HTR-8/SVneo (cell line): ENCODE results near the gene ZFYVE9.
"Not testable (repeated sequence)": the region's sequence is repeated elsewhere in the genome, so short reads cannot be mapped to it uniquely, and the experiment has no call there.

Experiments
- DNase-seq: peaks from one replicate; pipeline ENCODE4 v3.0.0; 2011; ENCODE audit warnings: low spot score, mixed read lengths; ENCODE audit not compliant: insufficient read length
- FAIRE-seq: peaks from 2 replicates; lab custom pipeline; 2011; peaks lifted over from hg19 to GRCh38; lab: Jason Lieb, UNC

ZFYVE9 gene

DNA sequence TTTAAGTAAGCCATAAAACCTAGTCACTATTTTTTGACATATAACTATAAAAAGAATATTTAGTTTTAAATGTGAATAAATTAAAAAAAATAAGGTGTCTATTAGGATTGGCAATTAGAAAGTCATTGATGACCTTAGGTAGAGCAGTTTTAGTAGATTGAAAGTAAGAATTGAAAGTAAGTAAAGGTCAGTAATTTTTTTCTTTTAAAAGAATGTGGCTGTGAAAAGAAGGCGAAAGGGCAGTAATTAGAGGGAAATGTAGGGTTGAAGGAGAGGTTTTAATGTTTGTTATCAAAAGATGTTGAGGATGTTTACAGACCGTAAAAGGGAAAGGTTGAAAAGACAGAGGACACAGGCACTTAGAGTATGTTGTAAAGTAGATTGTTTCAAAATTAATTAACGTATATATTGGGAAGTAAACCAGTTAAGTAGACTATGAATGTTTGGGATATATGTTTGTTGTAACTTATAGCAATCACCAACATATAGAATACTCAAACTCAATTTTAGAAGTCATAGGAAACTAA is 41.0 kb downstream of the ZFYVE9 start:
- no peak for DNase-seq
- FAIRE-seq = no peak

DNA sequence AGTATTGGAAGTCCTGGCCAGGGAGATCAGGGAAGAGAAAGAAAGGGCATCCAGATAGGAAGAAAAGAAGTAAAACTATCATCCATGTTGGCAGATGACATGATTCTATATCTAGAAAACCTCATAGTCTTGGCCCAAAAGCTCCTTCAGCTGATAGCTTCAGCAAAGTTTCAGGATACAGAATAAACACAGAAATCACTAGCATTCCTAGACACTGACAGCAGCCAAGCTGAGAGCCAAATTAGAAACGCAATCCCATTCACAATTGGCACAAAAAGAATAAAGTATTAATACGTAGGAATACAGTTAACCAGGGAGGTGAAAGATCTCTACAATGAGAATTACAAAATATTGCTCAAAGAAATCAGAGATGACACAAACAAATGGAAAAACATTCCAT is 44.6 kb downstream of the ZFYVE9 start:
- FAIRE-seq (no peak), DNase-seq (no peak)

DNA sequence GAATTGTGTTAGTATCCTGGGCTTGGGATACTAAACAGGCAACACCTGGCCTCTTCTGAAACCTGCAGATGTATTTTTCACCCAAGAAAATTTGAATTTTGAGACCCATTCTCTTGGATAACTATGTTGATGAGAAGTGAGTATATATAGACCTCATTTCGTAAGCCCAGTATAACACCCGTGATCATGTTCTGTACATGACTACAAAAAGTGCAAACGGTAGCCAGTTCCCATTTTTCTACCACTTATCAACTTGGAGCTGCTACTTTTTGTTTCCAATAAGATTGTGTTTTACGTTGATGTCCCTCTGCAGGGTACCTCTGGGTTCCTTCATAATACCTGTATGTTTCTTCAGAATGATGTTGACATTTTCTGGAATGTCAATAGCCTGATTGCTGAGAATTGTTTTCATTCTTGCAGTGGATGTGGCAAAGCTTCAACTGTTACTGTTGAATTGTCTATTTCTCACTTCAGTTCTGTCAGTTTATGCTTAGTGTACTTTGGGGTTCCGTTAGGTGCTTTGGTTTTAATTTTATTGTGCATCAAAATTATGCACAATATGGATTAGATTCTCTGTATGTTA is 48.1 kb downstream of the ZFYVE9 start:
- FAIRE-seq (no peak), DNase-seq (no peak)

DNA sequence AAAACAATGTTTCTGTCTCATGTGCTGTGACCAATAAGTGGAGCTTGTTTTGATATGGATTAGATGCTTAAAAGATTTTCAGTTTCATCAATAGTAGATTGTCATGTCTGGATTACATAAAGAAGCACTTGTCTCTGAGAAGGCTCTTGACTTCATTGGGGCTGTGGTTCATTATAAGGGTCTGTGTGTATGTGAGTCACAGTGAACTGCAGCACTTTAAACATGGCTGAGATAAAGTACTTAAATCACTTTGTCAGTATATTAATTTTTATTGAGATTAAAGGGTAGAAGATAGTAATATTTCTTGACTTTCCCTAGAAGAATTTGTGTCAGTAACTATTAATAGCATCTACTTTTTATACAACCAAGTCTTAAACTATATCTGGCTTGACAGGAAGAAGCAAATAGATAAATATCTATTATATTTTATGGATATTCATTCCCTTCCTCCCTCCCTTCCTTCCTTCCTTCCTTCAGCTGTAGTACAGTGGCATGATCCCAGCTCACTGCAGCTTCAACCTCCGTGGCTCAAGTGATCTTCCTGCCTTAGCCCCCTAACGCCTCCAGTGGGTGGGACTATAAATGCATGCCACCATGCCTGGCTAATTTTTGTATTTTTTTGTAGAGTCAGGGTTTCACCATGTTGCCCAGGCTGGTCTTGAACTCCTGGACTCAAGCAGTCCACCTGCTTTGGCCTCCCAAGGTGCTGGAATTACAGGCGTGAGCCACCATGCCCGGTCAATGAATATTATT is 48.8 kb downstream of the ZFYVE9 start:
- DNase-seq (no peak), FAIRE-seq (no peak)

DNA sequence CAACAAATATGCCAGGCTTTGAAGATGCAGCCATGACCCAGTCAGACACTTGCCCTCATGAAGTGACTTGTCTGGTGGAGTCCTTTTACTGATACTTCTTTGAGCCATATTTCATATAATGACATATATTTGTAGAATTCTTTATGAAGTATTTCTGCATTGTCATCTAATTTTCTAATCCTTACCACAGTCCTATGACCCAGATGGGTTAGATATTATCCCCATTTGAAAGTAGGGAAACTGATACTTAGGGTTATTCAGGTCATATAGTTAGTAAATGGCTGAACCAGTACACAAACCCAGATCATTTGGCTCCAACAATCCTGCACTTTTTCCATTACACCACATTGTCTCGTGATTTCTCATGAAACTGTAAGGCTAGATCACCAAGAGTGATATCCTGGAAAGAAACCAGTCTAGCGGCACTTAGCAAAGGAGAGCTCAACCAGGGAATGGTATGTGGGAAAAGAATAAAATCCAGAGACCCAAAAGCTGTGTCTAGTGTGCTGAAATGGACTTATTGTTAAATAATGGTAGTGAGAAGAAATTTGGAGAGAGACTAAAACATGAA is 49.6 kb downstream of the ZFYVE9 start:
- DNase-seq (no peak), FAIRE-seq (no peak)

DNA sequence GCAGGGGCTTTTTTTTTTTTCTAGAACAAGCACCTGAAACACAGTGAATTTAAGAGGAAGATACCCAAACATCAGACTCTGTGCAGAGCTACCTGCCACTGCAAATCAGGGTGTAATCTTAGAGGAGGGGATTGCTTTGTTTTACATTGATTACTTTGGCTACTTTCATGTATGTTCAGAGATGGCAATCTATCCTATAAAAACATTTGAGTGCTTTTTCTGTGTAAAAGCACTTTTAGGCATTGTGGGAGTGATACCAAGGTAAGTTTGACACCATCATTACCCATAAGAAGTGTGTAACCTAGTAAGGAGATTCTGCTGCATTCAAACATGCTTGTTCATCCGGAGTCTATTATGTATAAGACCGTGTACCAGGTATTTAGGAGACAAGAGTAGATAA is 50.1 kb downstream of the ZFYVE9 start:
- FAIRE-seq = no peak
- DNase-seq = no peak

DNA sequence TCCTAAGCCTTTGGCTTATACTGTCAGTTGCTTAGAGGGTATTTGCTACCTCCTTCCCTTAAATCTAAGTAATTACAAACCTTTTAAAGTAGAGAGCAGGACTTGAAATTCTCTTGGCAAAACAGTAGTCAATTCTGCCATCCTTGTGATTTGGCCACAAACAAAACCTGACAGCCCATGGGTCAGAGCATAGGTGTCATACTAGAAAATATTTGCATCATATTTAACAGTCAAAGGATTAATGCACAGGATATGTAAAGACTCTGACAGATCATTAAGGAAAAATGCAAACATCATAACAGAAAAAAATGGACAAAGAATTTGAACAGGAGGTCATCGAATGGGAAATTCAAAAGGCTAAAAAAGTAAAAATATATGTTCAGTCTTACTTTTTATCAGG is 50.5 kb downstream of the ZFYVE9 start:
- FAIRE-seq (no peak), DNase-seq (no peak)

DNA sequence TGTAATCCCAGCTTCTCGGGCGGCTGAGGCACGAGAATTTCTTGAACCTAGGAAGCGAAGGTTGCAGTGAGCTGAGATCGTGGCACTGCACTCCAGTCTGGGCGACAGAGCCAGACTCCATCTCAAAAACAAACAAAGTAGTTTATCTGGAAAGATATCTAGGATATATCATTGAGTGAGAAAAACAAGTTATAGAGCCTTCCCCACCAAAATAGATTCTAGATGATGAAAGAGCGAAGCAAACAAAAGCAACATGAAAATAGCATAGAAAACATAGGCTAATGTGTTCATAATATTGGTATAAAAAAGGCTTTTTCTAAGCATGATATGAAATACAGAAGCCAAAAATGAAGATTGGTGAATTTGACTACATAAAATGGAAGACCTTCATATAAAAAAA is 52.1 kb downstream of the ZFYVE9 start:
- DNase-seq (no peak), FAIRE-seq (no peak)

DNA sequence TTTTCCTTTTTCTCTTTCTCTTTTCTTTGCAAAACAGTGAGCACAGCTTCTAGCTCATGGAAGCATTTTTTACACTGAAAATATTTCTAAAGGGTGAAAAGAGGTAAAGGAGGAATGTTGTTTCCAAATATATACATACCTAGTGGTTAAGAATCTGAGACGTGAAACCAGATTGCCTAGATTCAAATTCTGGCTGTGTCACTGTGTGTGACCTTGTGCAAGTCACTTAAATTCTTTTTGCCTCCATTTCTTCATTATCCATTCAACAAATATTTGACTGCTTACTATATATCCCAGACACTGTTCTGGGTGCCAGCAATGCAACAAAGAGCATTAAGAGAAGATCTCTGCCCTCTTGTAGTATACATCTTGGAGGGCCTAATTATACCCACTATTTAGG is 53.3 kb downstream of the ZFYVE9 start:
- FAIRE-seq (no peak), DNase-seq (no peak)

DNA sequence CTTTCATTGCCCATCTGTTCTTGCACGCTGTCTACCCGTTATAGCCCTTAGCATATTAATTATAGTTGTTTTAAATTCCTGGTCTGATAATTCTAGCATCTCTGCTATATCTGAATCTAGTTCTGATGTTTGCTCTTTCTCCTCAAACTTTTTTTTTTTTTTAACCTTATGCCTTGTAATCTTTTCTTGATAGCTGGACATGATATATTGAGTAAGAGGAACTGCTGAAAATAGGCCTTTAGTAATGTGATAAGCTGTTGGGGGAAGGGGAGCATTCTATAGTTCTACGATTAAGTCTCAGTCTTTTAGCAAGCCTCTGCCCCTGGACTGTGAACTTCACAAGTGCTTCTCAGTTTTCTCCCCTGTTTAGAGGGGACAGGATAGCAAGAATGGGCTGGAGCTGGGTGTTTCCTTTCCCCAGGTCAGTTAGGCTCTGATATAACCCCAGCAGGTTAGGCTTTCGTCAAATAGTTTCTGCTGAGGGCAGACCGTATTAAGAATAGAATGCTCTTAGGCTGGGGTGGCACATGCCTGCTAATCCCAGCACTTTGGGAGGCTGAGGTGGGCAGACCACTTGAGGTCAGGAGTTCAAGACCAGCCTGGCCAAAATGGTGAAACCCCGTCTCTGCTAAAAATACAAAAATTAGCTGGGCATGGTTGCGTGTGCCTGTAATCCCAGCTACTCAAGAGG is 62.2 kb downstream of the ZFYVE9 start:
- DNase-seq = no peak
- FAIRE-seq = no peak

DNA sequence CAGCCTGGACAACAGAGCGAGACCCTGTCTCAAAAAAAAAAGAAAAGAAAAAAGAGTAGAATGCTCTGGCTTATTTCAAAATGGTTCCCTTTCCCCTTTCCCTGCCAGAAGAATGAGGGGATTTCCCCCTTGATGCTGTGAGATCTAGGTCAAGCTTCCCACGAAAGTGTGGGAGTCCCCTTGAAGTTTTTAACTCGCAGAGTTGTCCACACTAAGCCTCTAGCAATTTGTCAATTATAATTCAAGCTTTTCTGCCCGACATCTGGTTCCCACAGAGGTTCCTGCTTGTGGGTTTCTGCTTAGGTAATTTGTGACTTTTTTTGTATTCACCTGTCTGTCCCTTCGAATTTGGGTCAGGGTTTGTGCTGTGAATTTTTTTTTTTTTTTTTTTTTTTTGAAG is 62.8 kb downstream of the ZFYVE9 start:
- FAIRE-seq (no peak), DNase-seq (no peak)

DNA sequence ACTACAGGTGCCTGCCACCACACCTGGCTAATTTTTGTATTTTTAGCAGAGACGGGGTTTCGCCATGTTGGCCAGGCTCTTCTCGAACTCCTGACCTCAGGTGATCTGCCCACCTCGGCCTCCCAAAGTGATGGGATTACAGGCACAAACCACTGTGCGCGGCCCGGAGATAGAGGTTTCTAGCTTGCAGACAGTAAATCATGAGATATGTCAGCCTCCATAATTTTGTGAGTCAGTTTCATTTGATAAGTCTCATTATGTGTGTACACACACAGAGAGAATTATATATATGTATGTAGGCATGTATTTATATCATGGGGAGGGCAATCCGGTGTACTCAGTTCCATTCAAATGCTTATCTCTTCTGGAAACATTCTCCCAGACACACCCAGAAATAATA is 64.8 kb downstream of the ZFYVE9 start:
- not testable (repeated sequence) for DNase-seq, FAIRE-seq

DNA sequence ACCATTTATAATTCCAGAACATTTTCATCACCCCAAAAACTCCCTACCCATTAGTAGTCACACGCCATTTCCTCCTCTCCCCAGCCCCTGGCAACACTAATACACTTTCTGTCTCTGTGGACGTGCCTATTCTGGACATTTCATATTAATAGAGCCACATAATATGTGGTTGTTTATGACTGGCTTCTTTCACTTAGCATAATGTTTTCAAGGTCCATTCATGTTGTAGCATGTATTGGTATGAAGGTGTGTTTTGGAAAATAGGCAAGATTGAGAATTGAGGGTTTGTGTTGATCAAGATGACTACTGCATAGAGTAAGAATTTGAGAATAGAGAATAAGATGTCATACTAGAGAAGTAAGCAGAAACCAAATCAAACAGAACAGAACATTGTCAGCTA is 67.5 kb downstream of the ZFYVE9 start:
- DNase-seq (no peak), FAIRE-seq (no peak)

DNA sequence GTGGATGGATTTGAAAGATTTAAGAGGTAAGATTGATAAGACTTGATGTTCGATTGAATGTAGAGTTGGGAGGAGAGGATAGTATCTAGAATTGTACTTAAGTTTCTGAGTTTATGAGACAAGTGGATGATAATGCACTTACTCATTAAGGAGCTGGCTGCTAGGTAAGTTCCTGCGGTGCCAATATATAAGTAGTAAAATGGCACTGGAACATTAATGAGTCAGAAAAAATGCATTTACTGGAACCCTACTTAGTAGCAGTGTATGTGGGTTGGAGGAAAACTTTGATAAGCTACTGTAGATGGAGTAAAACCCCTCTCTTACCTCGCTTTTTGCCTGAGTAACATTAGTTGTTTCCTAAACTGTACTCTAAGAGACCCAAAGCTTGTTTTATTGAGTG is 68.2 kb downstream of the ZFYVE9 start:
- DNase-seq (no peak), FAIRE-seq (no peak)

DNA sequence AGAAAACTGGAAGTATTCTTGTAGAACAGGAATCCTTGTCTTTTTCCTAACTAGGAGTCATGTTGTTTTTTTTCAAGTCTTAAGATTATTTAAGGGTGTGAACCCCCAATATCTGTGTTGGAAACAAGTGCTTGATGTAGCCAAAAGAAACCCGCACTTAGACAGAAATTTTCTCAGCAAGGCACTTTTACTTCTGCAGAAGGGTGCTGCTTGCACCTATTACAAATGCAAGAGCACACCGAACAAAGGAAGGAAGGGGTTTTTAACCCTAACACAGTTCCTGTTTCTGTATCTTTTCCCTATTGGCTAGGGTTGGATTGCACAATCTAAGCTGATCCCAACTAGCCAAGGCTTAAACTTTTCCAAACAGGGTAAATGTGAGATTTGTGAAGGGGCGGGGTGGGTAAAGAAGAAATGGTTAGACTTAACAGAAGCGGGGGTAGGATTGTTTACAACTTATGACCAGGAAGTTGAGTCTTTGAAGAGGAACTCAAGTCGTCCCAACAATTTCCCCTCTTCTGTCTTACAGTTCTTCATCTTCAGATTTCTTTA is 75.1 kb downstream of the ZFYVE9 start:
- no peak for FAIRE-seq

DNA sequence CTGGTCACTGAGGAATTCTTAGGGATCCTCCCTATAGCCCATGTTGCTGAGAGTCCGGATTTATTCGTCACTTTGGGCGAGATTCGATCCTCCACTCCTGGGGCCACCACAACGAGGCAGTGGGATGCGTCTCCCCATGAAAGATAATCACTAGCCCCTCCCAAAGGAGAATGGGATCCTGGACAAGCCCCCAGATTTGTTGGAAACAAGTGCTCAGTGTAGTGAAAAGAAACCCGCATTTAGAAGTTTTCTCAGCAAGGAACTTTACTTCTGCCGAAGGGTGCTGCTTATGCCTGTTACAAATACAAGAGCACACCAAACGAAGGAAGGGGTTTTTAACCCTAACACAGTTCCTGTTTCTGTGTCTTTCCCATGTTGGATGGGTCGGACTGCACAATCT is 83.3 kb downstream of the ZFYVE9 start:
- DNase-seq = no peak
- no peak for FAIRE-seq

More for the DNA sequence above, 75.1 kb downstream of the ZFYVE9 start:
- no peak for DNase-seq

DNA sequence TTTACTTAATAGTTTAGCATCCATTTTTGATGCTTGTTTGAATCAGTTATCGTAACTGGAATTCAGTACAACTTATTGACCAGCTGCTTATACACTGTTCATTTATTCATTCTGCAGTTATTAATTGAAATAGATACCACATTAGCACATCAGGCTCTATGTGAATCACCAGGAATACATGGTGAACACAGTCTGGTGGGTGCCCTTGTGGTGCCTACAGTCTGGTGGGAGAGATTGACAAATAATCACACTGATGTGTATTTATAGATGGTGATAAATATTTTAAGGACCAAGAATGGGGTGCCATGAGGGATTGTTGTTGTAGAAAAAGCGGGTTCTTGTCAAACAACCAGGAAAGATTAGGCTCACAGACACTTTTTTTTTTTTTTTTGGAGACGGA is 87.6 kb downstream of the ZFYVE9 start:
- FAIRE-seq = no peak
- no peak for DNase-seq

DNA sequence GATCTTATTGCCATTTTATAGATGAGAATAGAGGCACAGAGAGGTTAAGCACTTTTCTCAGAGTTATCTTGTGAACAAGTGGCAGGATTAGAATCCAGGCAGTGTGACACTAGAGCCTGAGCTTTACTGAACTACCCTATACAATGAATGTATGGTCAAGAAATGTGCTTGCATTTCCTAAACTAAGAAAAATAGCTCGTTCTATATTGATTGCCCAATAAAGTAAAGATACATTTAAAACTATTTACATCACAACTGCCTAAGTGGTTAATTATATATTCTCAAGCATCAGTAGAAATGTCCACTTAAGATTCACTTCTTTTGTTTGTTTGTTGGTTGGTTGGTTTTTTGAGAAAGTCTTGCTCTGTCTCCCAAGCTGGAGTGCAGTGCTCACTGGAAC is 91.6 kb downstream of the ZFYVE9 start:
- FAIRE-seq (no peak), DNase-seq (no peak)

DNA sequence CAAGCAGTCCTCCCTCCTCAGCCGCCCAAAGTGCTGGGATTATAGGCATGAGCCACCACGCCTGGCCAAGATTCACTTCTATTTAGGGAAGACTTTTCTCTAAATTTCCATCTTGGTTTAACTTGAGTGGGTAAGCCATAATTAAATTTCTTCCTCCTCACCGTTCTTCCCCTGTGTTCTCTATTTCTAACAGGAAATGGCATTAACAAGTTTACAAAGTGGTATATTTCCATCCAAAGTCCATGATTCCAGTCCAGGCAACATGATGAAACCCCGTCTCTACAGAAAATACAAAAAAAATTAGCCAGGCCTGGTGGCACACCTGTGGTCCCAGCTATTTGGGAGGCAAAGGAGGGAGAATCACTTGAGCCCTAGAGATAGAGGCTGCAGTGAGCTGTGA is 92.1 kb downstream of the ZFYVE9 start:
- FAIRE-seq (no peak), DNase-seq (no peak)

DNA sequence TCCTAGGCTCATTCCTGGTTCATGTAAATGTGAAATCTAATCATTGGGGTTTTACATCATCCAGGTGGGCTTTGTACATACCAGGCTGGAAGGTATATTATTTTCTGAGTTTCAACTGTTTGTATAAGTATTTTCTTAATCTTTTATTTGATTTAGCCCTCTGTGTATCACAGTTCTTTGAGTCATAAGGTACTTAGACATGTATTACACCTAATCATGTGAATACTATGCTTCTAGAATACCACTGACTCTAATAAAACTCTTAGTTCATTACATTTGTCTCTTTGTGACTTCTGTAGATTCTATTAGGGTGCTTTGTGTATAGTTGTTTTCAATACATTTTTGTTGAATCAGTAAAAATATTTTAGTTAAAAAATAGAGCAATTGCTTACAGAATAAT is 92.8 kb downstream of the ZFYVE9 start:
- FAIRE-seq = no peak

DNA sequence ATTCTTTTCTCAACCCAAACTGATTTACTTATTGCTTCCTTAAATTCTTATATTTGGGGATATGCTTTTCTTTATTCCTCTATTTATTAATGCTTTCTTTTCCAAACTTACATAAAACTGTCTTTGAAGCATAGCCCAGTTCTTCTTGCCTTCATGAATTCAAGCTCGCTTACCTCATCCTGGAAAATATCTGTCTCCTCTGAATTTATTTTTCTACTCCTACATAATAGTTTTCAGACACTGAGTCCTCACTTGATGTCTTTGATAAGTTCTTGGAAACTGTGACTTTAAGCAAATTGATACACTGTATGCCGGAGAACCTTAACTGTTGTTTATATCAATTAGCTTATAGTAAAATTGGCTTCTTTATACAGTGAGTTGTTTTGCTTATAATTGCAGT is 93.8 kb downstream of the ZFYVE9 start:
- FAIRE-seq (no peak), DNase-seq (no peak)

More for the DNA sequence above, 92.8 kb downstream of the ZFYVE9 start:
- DNase-seq = no peak
